Measurements from ENCODE around the gene ALPG.
"Not testable (repeated sequence)": the region's sequence is repeated elsewhere in the genome, so short reads cannot be mapped to it uniquely, and the experiment has no call there.

ALPG gene

GRCh38 chr2:232442431-232442830, 35.8 kb downstream of the ALPG start:
- not testable (repeated sequence) for DNase-seq

- not testable (repeated sequence) for DNase-seq
Observed at GRCh38 chr2:232443047-232443446, 36.4 kb downstream of the ALPG start.

- not testable (repeated sequence) for DNase-seq
Observed at GRCh38 chr2:232443669-232444408, 37.2 kb downstream of the ALPG start.

GRCh38 chr2:232444409-232445148, 37.9 kb downstream of the ALPG start:
- DNase-seq = peak in 1 of 2 experiments; percentile 20

GRCh38 chr2:232445149-232445885, 38.7 kb downstream of the ALPG start:
- DNase-seq = not testable (repeated sequence)

GRCh38 chr2:232446266-232446777, 39.7 kb downstream of the ALPG start:
- not testable (repeated sequence) for DNase-seq

GRCh38 chr2:232447091-232447620, 40.5 kb downstream of the ALPG start:
- DNase-seq = no peak

GRCh38 chr2:232447638-232448303, 41.1 kb downstream of the ALPG start:
- peak in 1 of 2 experiments; percentile 28 for DNase-seq

- no peak for DNase-seq
Observed at GRCh38 chr2:232448304-232448690, 41.7 kb downstream of the ALPG start.

GRCh38 chr2:232449964-232450363, 43.3 kb downstream of the ALPG start:
- peak in 1 of 2 experiments; percentile 3 for DNase-seq

GRCh38 chr2:232451645-232452044, 45.0 kb downstream of the ALPG start:
- DNase-seq = not testable (repeated sequence)

- DNase-seq = no peak
Observed at GRCh38 chr2:232454630-232455029, 48.0 kb downstream of the ALPG start.

GRCh38 chr2:232455426-232456255, 49.0 kb downstream of the ALPG start, which contains the start of gene ALPI:
ALPI (plus strand) TSS chr2:232456153; CDS start chr2:232456200, 47 bp downstream.
- DNase-seq = no peak

GRCh38 chr2:232456296-232457120, 49.9 kb downstream of the ALPG start:
- DNase-seq = no peak

GRCh38 chr2:232457121-232458011, 50.7 kb downstream of the ALPG start:
- DNase-seq = no peak

GRCh38 chr2:232458051-232458660, 51.5 kb downstream of the ALPG start:
- DNase-seq = no peak

- DNase-seq = no peak
Observed at GRCh38 chr2:232458661-232459418, 52.2 kb downstream of the ALPG start.

- no peak for DNase-seq
Observed at GRCh38 chr2:232459419-232460035, 52.9 kb downstream of the ALPG start.
